ENCODE measurements around the gene LTC4S. TPM values are rescaled to one million over a fixed set of nuclear protein-coding genes. Genes with fewer than 3 reads are reported as not detected.

LTC4S gene
- total RNA-seq, 1 donor from 2014 or later: 22.6 TPM

GRCh38 chr5:179763215-179763945 lies 30.4 kb upstream of the LTC4S start:
- no peak for DNase-seq
- intact Hi-C loops (cut with DNase I): loop anchor here (5.0 kb wide), 1 partner anchor 34 kb away; no protein-coding TSS in a partner anchor

DNA sequence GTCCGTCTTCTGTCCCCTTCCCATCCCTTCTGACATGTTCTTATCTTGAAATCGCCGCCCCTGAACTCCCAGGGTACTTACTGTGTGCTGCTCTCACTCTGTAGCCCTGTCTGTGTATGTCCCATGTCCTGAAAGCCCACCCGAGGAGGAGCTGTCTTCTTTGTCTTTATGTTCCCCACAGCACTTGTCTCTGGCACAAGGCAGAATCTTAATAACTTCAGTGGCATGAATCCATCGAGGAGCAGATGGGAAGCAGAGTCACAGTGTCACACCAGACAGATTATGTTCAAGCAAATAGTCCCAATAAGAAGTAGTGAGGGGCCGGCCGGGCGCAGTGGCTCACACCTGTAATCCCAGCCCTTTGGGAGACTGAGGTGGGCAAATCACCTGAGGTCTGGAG lies 29.7 kb upstream of the LTC4S start:
- H3K27ac ChIP-seq: no peak overlapping the region
- ATAC-seq (no peak), DNase-seq (no peak)
- H3K27me3 ChIP-seq: no peaks in the 10 kb centered on the region
- H3K9me3 ChIP-seq: no peaks in the 10 kb centered on the region
- H3K4me1 ChIP-seq: peaks cover 62% of the 10 kb centered on the region
- peaks cover 36% of the 10 kb centered on the region for H3K36me3 ChIP-seq
- no peak overlapping the region for H3K4me3 ChIP-seq
- intact Hi-C loops (cut with DNase I): loop anchor here (5.0 kb wide), 1 partner anchor 33 kb away; no protein-coding TSS in a partner anchor
- no peak for TF ChIP-seq CTCF (IDR thresholded peaks at IDR 0.05)

More at GRCh38 chr5:179763215-179763945, 30.4 kb upstream of the LTC4S start:
- no peak overlapping the region for H3K27ac ChIP-seq
- no peaks in the 10 kb centered on the region for H3K9me3 ChIP-seq
- no peaks in the 10 kb centered on the region for H3K27me3 ChIP-seq
- peaks cover 29% of the 10 kb centered on the region for H3K36me3 ChIP-seq
- no peak overlapping the region for H3K4me3 ChIP-seq
- ATAC-seq: peak; percentile 85
- H3K4me1 ChIP-seq: peaks cover 69% of the 10 kb centered on the region
- peak; percentile 90 for TF ChIP-seq CTCF (IDR thresholded peaks at IDR 0.05)

- DNase-seq: no peak
- intact Hi-C loops (cut with DNase I): no loop called here
Measured at GRCh38 chr5:179765400-179765799, 28.4 kb upstream of the LTC4S start.

GRCh38 chr5:179766021-179766725 lies 27.6 kb upstream of the LTC4S start:
- Histone ChIP-seq H3K4me1 (peaks cover 47% of the 10 kb centered on the region), H3K36me3 (peaks cover 57% of the 10 kb centered on the region), H3K27ac (no peak overlapping the region), H3K9me3 (no peaks in the 10 kb centered on the region), H3K27me3 (no peaks in the 10 kb centered on the region), H3K4me3 (no peak overlapping the region)
- no peak for DNase-seq
- no peak for ATAC-seq
- TF ChIP-seq CTCF (IDR thresholded peaks at IDR 0.05): no peak
- intact Hi-C loops (cut with DNase I): no loop called here

More at GRCh38 chr5:179765400-179765799, 28.4 kb upstream of the LTC4S start:
- H3K9me3 ChIP-seq: no peaks in the 10 kb centered on the region
- H3K4me3 ChIP-seq: no peak overlapping the region
- peak; percentile 45 for ATAC-seq
- no peak overlapping the region for H3K27ac ChIP-seq
- H3K4me1 ChIP-seq: peaks cover 49% of the 10 kb centered on the region
- TF ChIP-seq CTCF (IDR thresholded peaks at IDR 0.05): no peak
- peaks cover 49% of the 10 kb centered on the region for H3K36me3 ChIP-seq
- no peaks in the 10 kb centered on the region for H3K27me3 ChIP-seq

DNA sequence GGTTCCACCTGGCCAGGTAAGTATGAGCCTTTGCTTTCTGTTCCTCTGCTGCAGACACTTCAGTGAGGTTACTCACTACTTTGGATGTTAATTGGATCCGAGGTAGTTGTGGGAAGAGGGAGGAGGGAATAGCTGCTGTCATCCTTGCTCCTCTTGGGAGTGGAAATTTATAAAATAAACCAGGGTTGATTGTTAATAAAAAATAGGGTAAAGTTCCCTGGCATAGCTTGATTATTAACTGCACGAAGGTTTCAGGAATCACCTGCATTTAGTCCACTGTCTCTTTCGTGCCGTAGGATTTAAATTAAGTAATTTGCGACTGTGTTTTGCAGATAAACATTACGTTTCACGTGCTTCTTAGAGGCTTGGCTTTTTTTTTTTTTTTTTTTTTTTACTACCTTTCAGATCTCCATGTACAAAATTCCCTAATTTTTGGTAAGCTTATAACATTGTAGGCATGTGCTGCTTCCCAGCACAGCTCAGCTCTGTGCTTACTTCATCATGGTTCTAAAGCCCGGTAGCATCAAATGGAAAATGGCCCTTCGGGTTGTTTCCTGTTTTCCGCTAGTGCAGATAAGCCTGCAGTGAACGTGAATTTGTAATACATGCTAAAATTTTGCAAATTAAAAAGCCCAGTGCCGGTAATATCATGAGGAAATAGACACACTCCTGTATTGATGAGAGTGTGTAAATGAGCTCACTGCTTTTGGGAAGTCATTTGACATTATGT lies 26.9 kb upstream of the LTC4S start:
- Histone ChIP-seq H3K27ac (no peak overlapping the region), H3K27me3 (no peaks in the 10 kb centered on the region), H3K4me1 (peaks cover 40% of the 10 kb centered on the region), H3K36me3 (peaks cover 64% of the 10 kb centered on the region), H3K9me3 (no peaks in the 10 kb centered on the region), H3K4me3 (no peak overlapping the region)
- intact Hi-C loops (cut with DNase I): no loop called here
- no peak for TF ChIP-seq CTCF (IDR thresholded peaks at IDR 0.05)
- DNase-seq: no peak
- no peak for ATAC-seq

Measured in upper lobe of right lung (tissue), 1 donor.